IMR-90 (cell line): Measurements from ENCODE around the gene MAPKAP1. TPM values are rescaled to one million over a fixed set of nuclear protein-coding genes. Genes with fewer than 3 reads are reported as not detected.

Experiments used
- ATAC-seq: fragments of 200-7000 bp; cut with Tn5 transposase; 2 replicates; pipeline ENCODE4 v1.9.1; 2020; ENCODE audit warnings: low read depth, mild to moderate bottlenecking, moderate library complexity
- BruUV-seq: library from RNA; stranded (reverse); fragments of 400-500 nt; replicated peaks from 2 replicates; lab custom pipeline; 2021; lab: Mats Ljungman, UMichigan
- CTCF ChIA-PET: fragments of 300-600 bp; formaldehyde crosslinking; extraction: SDS; loops from one replicate; lab custom pipeline; 2021; ENCODE audit warnings: antibody characterized with exemption; lab: Yijun Ruan, JAX
- POLR2A ChIA-PET: fragments of 300-600 bp; sonication (Branson Sonifier 250); formaldehyde crosslinking; loops from one replicate; lab custom pipeline; 2022; ENCODE audit warnings: antibody characterized with exemption; ENCODE audit not compliant: unreplicated experiment; lab: Charles Lee
- DNase-seq: peaks from one replicate; pipeline ENCODE4 v3.0.0; 2013
- H2AFZ ChIP-seq: replicated peaks from 2 replicates; pipeline ENCODE3; 2013; ENCODE audit warnings: low read length, mild to moderate bottlenecking; ENCODE audit not compliant: poor library complexity
- H2AK5ac ChIP-seq: 2 replicates; pipeline ENCODE4 v1.6.1; 2013; ENCODE audit warnings: low read depth, low read length, inconsistent platforms
- H2AK9ac ChIP-seq: replicated peaks from 2 replicates; pipeline ENCODE3; 2013; ENCODE audit warnings: mild to moderate bottlenecking, low read depth, low read length, moderate library complexity; ENCODE audit not compliant: poor library complexity
- H2BK120ac ChIP-seq: 2 replicates; pipeline ENCODE4 v1.6.1; 2013; ENCODE audit warnings: low read depth, low read length, inconsistent platforms
- H2BK15ac ChIP-seq: 3 replicates; pipeline ENCODE4 v1.6.1; 2013; ENCODE audit warnings: low read depth, low read length, inconsistent platforms
- H2BK20ac ChIP-seq: 2 replicates; pipeline ENCODE4 v1.6.1; 2013; ENCODE audit warnings: low read depth, mild to moderate bottlenecking, inconsistent platforms, low read length, moderate library complexity
- H2BK5ac ChIP-seq: 2 replicates; pipeline ENCODE4 v1.6.1; 2013; ENCODE audit warnings: mild to moderate bottlenecking, low read depth, low read length, inconsistent platforms; ENCODE audit not compliant: poor library complexity, severe bottlenecking
- H3K14ac ChIP-seq: replicated peaks from 2 replicates; pipeline ENCODE4 v1.6.1; 2013; ENCODE audit warnings: low read depth, low read length, inconsistent platforms
- H3K18ac ChIP-seq: 2 replicates; pipeline ENCODE4 v1.6.1; 2013; ENCODE audit warnings: low read depth, low read length, control low read depth
- H3K23ac ChIP-seq: 2 replicates; pipeline ENCODE4 v1.6.1; 2013; ENCODE audit warnings: low read depth, low read length, inconsistent platforms
- H3K27ac ChIP-seq: 2 replicates; pipeline ENCODE4 v1.5.1; 2013; ENCODE audit warnings: mild to moderate bottlenecking, control low read depth, low read length; ENCODE audit not compliant: insufficient read depth
- H3K27me3 ChIP-seq: 2 replicates; pipeline ENCODE4 v1.6.1; 2013; ENCODE audit warnings: low read length; ENCODE audit not compliant: control insufficient read depth, insufficient read depth
- H3K36me3 ChIP-seq: 2 replicates; pipeline ENCODE4 v1.6.1; 2013; ENCODE audit warnings: low read length, mixed read lengths; ENCODE audit not compliant: control insufficient read depth, insufficient read depth
- H3K4ac ChIP-seq: 2 replicates; pipeline ENCODE4 v1.6.1; 2013; ENCODE audit warnings: low read depth, low read length, inconsistent platforms
- H3K4me1 ChIP-seq: 2 replicates; pipeline ENCODE4 v1.6.1; 2013; ENCODE audit warnings: low read length, mixed read lengths; ENCODE audit not compliant: control insufficient read depth, insufficient read depth
- H3K4me2 ChIP-seq: 2 replicates; pipeline ENCODE4 v1.6.1; 2013; ENCODE audit warnings: low read depth, mild to moderate bottlenecking, control low read depth, low read length, moderate library complexity
- H3K4me3 ChIP-seq: 2 replicates; pipeline ENCODE4 v1.5.1; 2013; ENCODE audit warnings: low read depth, mild to moderate bottlenecking, control low read depth, low read length, moderate library complexity; ENCODE audit not compliant: insufficient read depth
- H3K56ac ChIP-seq: 2 replicates; pipeline ENCODE4 v1.6.1; 2013; ENCODE audit warnings: low read length, inconsistent platforms; ENCODE audit not compliant: insufficient read depth; ENCODE audit errors: extremely low read depth
- H3K79me1 ChIP-seq, 2 experiments: 2 replicates each; pipeline ENCODE4 v1.6.1; 2013; ENCODE audit warnings: low read length in 2 of 2, inconsistent platforms in 1 of 2, low read depth in 1 of 2
- H3K9ac ChIP-seq: 2 replicates; pipeline ENCODE4 v1.6.1; 2013; ENCODE audit warnings: low read depth, low read length, control low read depth
- H3K9me1 ChIP-seq: 2 replicates; pipeline ENCODE4 v1.6.1; 2013; ENCODE audit warnings: low read length, inconsistent platforms; ENCODE audit not compliant: insufficient read depth
- H3K9me3 ChIP-seq: 2 replicates; pipeline ENCODE4 v1.6.1; 2013; ENCODE audit warnings: low read length; ENCODE audit not compliant: control insufficient read depth, insufficient read depth
- H4K20me1 ChIP-seq: 2 replicates; pipeline ENCODE4 v1.6.1; 2013; ENCODE audit warnings: low read length, inconsistent platforms; ENCODE audit not compliant: insufficient read depth
- H4K5ac ChIP-seq: 2 replicates; pipeline ENCODE4 v1.6.1; 2013; ENCODE audit warnings: mild to moderate bottlenecking, low read depth, low read length, control low read depth
- H4K8ac ChIP-seq, 2 experiments: 2 replicates each; pipeline ENCODE4 v1.6.1; 2013; ENCODE audit warnings: low read depth in 2 of 2, low read length in 2 of 2, control low read depth in 1 of 2, inconsistent platforms in 1 of 2
- H4K91ac ChIP-seq: 2 replicates; pipeline ENCODE4 v1.6.1; 2013; ENCODE audit warnings: low read depth, low read length, inconsistent platforms; ENCODE audit not compliant: insufficient read depth
- BHLHE40 ChIP-seq: fragments of 150-350 bp; IDR thresholded peaks from 2 replicates; pipeline ENCODE4 v1.6.1; 2016; ENCODE audit warnings: mild to moderate bottlenecking, low read depth, low read length
- CEBPB ChIP-seq: IDR thresholded peaks from 2 replicates; pipeline ENCODE4 v1.6.1; 2012; ENCODE audit warnings: low read depth, low read length, improper control_type of control experiment
- CHD1 ChIP-seq: IDR thresholded peaks from 2 replicates; pipeline ENCODE4 v1.6.1; 2012; ENCODE audit warnings: low read depth, low read length, improper control_type of control experiment
- CTCF ChIP-seq: conservative IDR thresholded peaks from 2 replicates; pipeline ENCODE4 v1.5.1; 2012; ENCODE audit warnings: mild to moderate bottlenecking, low read depth, low read length, improper control_type of control experiment
- ELK1 ChIP-seq: fragments of 150-350 bp; IDR thresholded peaks from 2 replicates; pipeline ENCODE4 v1.6.1; 2016; ENCODE audit warnings: low read depth, mild to moderate bottlenecking, low read length, moderate library complexity, borderline replicate concordance
- FOS ChIP-seq: fragments of 150-350 bp; IDR thresholded peaks from 2 replicates; pipeline ENCODE4 v1.6.1; 2016; ENCODE audit warnings: low read depth, low read length
- MAFK ChIP-seq: IDR thresholded peaks from 2 replicates; pipeline ENCODE4 v1.6.1; 2012; ENCODE audit warnings: low read depth, low read length, improper control_type of control experiment
- MAZ ChIP-seq: IDR thresholded peaks from 2 replicates; pipeline ENCODE4 v1.6.1; 2012; ENCODE audit warnings: low read depth, mild to moderate bottlenecking, low read length, improper control_type of control experiment, moderate library complexity, borderline replicate concordance
- MXI1 ChIP-seq: IDR thresholded peaks from 2 replicates; pipeline ENCODE4 v1.6.1; 2012; ENCODE audit warnings: low read depth, mild to moderate bottlenecking, low read length, moderate library complexity, borderline replicate concordance
- NFE2L2 ChIP-seq: fragments of 150-350 bp; IDR thresholded peaks from 2 replicates; pipeline ENCODE4 v1.6.1; 2016; ENCODE audit warnings: low read depth, mild to moderate bottlenecking, low read length
- POLR2A ChIP-seq: IDR thresholded peaks from 2 replicates; pipeline ENCODE4 v1.6.1; 2012; ENCODE audit warnings: mild to moderate bottlenecking, low read depth, low read length
- RAD21 ChIP-seq: IDR thresholded peaks from 2 replicates; pipeline ENCODE4 v1.6.1; 2012; ENCODE audit warnings: low read length, improper control_type of control experiment
- RCOR1 ChIP-seq: IDR thresholded peaks from 2 replicates; pipeline ENCODE4 v1.6.1; 2012; ENCODE audit warnings: mild to moderate bottlenecking, low read length, improper control_type of control experiment; ENCODE audit not compliant: insufficient replicate concordance
- RFX5 ChIP-seq: IDR thresholded peaks from 2 replicates; pipeline ENCODE4 v1.8.0; 2012; ENCODE audit warnings: low read depth, mild to moderate bottlenecking, low read length, moderate library complexity
- SMC3 ChIP-seq: fragments of 150-350 bp; IDR thresholded peaks from 2 replicates; pipeline ENCODE4 v1.6.1; 2016; ENCODE audit warnings: low read depth, mild to moderate bottlenecking, antibody characterized with exemption, low read length, moderate library complexity
- USF2 ChIP-seq: fragments of 150-350 bp; IDR thresholded peaks from 2 replicates; pipeline ENCODE4 v1.6.1; 2017; ENCODE audit warnings: mild to moderate bottlenecking, antibody characterized with exemption, low read length, low read depth
- WGBS, 2 experiments: methylation state at CpG; one replicate each; pipeline versions ENCODE4 v1.1.5 to v1.1.7; 2013; ENCODE audit warnings: missing lambda C conversion rate in 2 of 2; ENCODE audit not compliant: insufficient read length in 1 of 2; ENCODE audit errors: extremely low coverage in 2 of 2; 5-methylcytosine and 5-hydroxymethylcytosine counted together
- dilution Hi-C: fragments of 300-500 bp; cut with HindIII; formaldehyde crosslinking; loops from one replicate; pipeline ENCODE4 v1.14.3; 2018; ENCODE audit warnings: low sequenced_read_pairs; ENCODE audit not compliant: unreplicated experiment
- in situ Hi-C: fragments of 300-500 bp; cut with MboI; formaldehyde crosslinking; loops from 3 replicates; pipeline ENCODE4 v1.14.3; 2019; ENCODE audit warnings: low sequenced_read_pairs, inconsistent platforms, mixed read lengths
- intact Hi-C: fragments of 100-400 bp; cut with micrococcal nuclease; formaldehyde crosslinking; loops from 2 replicates; pipeline ENCODE4 v1.10.0; 2022
- polyA plus RNA-seq, 3 experiments: library from polyadenylated mRNA; depleted of rRNA; stranded (reverse); fragments of >200 nt; gene quantifications; 2 replicates each; pipeline ENCODE4 v1.2.3, GENCODE V29; 2012; ENCODE audit warnings: low replicate concordance in 1 of 3
- total RNA-seq: library from RNA; depleted of rRNA; stranded (reverse); fragments of >200 nt; gene quantifications from 2 replicates; pipeline ENCODE4 v1.2.3, GENCODE V29; 2012

Gene MAPKAP1
- total and polyA plus RNA-seq, 2 of the 4 experiments (the other 2 are of a cell fraction): 87.2 to 158 TPM

DNA sequence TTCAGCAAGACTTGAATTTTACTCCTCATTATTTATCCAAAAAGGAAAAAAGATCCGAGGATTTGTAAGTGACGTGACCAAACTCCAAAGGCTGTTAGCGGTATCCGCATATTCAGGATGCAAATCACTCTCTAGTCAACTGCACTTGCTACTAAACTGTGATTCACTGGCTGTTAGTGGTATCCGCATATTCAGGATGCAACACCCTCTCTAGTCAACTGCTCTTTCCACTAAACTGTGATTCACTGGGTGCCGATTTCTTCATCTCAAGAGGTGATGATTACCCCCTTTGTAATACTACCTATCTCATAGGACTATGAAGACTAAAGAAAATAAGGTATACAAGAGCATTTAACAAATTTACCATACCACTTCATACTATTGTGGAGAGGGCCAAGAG is 5.7 kb downstream of the MAPKAP1 start:
- TF ChIP-seq CHD1 (no peak), MAZ (no peak), CTCF (no peak), BHLHE40 (no peak), CEBPB (no peak), RCOR1 (no peak), MXI1 (no peak), MAFK (no peak), FOS (no peak), RAD21 (no peak), ELK1 (no peak), NFE2L2 (no peak), USF2 (no peak), SMC3 (no peak), RFX5 (no peak), POLR2A (no peak)
- H3K14ac ChIP-seq: no peak overlapping the region
- no peak overlapping the region for H3K27ac ChIP-seq
- H3K9ac ChIP-seq: no peak overlapping the region
- H3K4me1 ChIP-seq: peaks cover 3% of the 10 kb centered on the region; the same call in 1 of the 2 replicates
- no peaks in the 10 kb centered on the region for H3K27me3 ChIP-seq
- H2AFZ ChIP-seq: no peak overlapping the region
- H3K36me3 ChIP-seq: 0 out of 2 replicates have a peak, but pooled peaks cover 1% of the 10 kb centered on the region
- no peaks in the 10 kb centered on the region for H3K9me3 ChIP-seq
- H2AK9ac ChIP-seq: no peak overlapping the region
- no peak overlapping the region for H4K8ac ChIP-seq
- no peak overlapping the region for H4K91ac ChIP-seq
- no peak overlapping the region for H3K4me2 ChIP-seq
- ATAC-seq (no peak), DNase-seq (peak; percentile 40)
- H2BK15ac ChIP-seq: no peak overlapping the region
- ChIA-PET POLR2A (no interaction called here), CTCF (no interaction called here)
- peaks cover 24% of the 10 kb centered on the region for H4K20me1 ChIP-seq
- peaks cover 10% of the 10 kb centered on the region for H3K9me1 ChIP-seq
- H3K4ac ChIP-seq: no peak overlapping the region
- H3K79me1 ChIP-seq: peaks cover 30 to 64% of the 10 kb centered on the region in 2 experiments
- dilution Hi-C loops: no loop called here
- no peak overlapping the region for H4K5ac ChIP-seq
- H2BK5ac ChIP-seq: no peak overlapping the region
- H3K18ac ChIP-seq: no peak overlapping the region
- no peak overlapping the region for H3K4me3 ChIP-seq
- no peak overlapping the region for H2BK120ac ChIP-seq
- H2AK5ac ChIP-seq: no peak overlapping the region
- intact Hi-C loops: no loop called here
- no TSS peak for BruUV-seq
- no CpG with 5 or more reads among the region's 6 CpGs for WGBS, 2 experiments
- no peak overlapping the region for H3K23ac ChIP-seq
- H2BK20ac ChIP-seq: no peak overlapping the region
- in situ Hi-C loops: no loop called here
- no peak overlapping the region for H3K56ac ChIP-seq
